OCI-LY7 (cell line): Measurements from ENCODE around the gene CHPT1. TPM values are rescaled to one million over a fixed set of nuclear protein-coding genes. Genes with fewer than 3 reads are reported as not detected.

Source experiments
- BruUV-seq: library from RNA; stranded (reverse); fragments of 400-500 nt; replicated peaks from 2 replicates; lab custom pipeline; 2021; lab: Mats Ljungman, UMichigan
- CTCF ChIA-PET: fragments of 300-600 bp; sonication (Branson Sonifier 250); formaldehyde crosslinking; loops from one replicate; lab custom pipeline; 2022; ENCODE audit warnings: antibody characterized with exemption; ENCODE audit not compliant: unreplicated experiment; lab: Charles Lee
- POLR2A ChIA-PET: fragments of 300-600 bp; sonication (Branson Sonifier 250); formaldehyde crosslinking; loops from one replicate; lab custom pipeline; 2022; ENCODE audit warnings: antibody characterized with exemption; lab: Charles Lee
- DNase-seq: peaks from one replicate; pipeline ENCODE4 v3.0.0-alpha.2; 2015; ENCODE audit warnings: low spot score
- H2AFZ ChIP-seq: fragments of 200-600 bp; sonication (generic), shearing (Covaris generic); 2 replicates; pipeline ENCODE4 v1.6.1; 2014; ENCODE audit warnings: mild to moderate bottlenecking, antibody characterized with exemption, low read length, moderate library complexity
- H3K27ac ChIP-seq: fragments of 200-600 bp; sonication (generic); 2 replicates; pipeline ENCODE4 v1.5.1; 2014; ENCODE audit warnings: mixed run types, low read depth, mild to moderate bottlenecking, moderate library complexity, low read length, inconsistent platforms; ENCODE audit not compliant: poor library complexity, severe bottlenecking
- H3K36me3 ChIP-seq: fragments of 200-600 bp; sonication (generic); 2 replicates; pipeline ENCODE4 v1.6.1; 2014; ENCODE audit warnings: mild to moderate bottlenecking, antibody characterized with exemption, low read length, moderate library complexity, mixed read lengths; ENCODE audit not compliant: insufficient read depth
- H3K4me1 ChIP-seq: fragments of 200-600 bp; sonication (generic); 2 replicates; pipeline ENCODE4 v1.5.1; 2014; ENCODE audit warnings: mild to moderate bottlenecking, low read length; ENCODE audit not compliant: insufficient read depth, poor library complexity, severe bottlenecking
- H3K4me2 ChIP-seq: fragments of 200-600 bp; sonication (generic); 2 replicates; pipeline ENCODE4 v1.6.1; 2014; ENCODE audit warnings: mild to moderate bottlenecking, low read length
- H3K4me3 ChIP-seq: fragments of 200-600 bp; sonication (generic); 2 replicates; pipeline ENCODE4 v1.5.1; 2014; ENCODE audit warnings: mild to moderate bottlenecking, low read depth, low read length; ENCODE audit not compliant: poor library complexity, severe bottlenecking
- H3K79me2 ChIP-seq: fragments of 200-600 bp; sonication (generic); 2 replicates; pipeline ENCODE4 v1.6.1; 2016; ENCODE audit warnings: low read depth, mild to moderate bottlenecking, low read length, moderate library complexity, mixed read lengths; ENCODE audit not compliant: insufficient read depth
- H3K9me2 ChIP-seq: fragments of 200-600 bp; sonication (generic); 2 replicates; pipeline ENCODE4 v1.6.1; 2016; ENCODE audit warnings: mild to moderate bottlenecking, low read length, mixed read lengths; ENCODE audit not compliant: insufficient read depth
- H3K9me3 ChIP-seq: fragments of 200-600 bp; sonication (generic); 2 replicates; pipeline ENCODE4 v1.6.1; 2014; ENCODE audit warnings: mild to moderate bottlenecking, mixed run types, low read length, mixed read lengths
- H4K20me1 ChIP-seq: fragments of 200-600 bp; sonication (generic); 2 replicates; pipeline ENCODE4 v1.6.1; 2014; ENCODE audit warnings: mild to moderate bottlenecking, antibody characterized with exemption, low read length, moderate library complexity, mixed read lengths; ENCODE audit not compliant: insufficient read depth
- CTCF ChIP-seq: fragments of 200-600 bp; sonication (generic); conservative IDR thresholded peaks from 2 replicates; pipeline ENCODE4 v1.5.1; 2014; ENCODE audit warnings: mild to moderate bottlenecking, antibody characterized with exemption, low read length, moderate library complexity, mixed read lengths
- EZH2phosphoT487 ChIP-seq: fragments of 200-600 bp; sonication (generic); IDR thresholded peaks from 2 replicates; pipeline ENCODE4 v1.6.1; 2018; ENCODE audit warnings: low read depth, borderline replicate concordance, mild to moderate bottlenecking, mixed run types, antibody characterized with exemption, low read length, moderate library complexity, mixed read lengths
- intact Hi-C: fragments of 100-400 bp; cut with micrococcal nuclease; formaldehyde crosslinking; loops from one replicate; pipeline ENCODE4 v1.10.0; 2022; ENCODE audit not compliant: unreplicated experiment
- total RNA-seq, 2 experiments: library from RNA; depleted of rRNA in 1 of 2; stranded (reverse); fragments of >200 nt in 1 of 2; shearing (Covaris generic) in 1 of 2; gene quantifications; 2 replicates each; pipeline ENCODE4 v1.2.3, GENCODE V29; 2014 to 2022

The CHPT1 gene
- total RNA-seq, 2 experiments from 2014 or later = 44.3 to 56.6 TPM

- intact Hi-C loops = loop anchor here (10.0 kb wide), 1 partner anchor 186 kb away; no protein-coding TSS in a partner anchor
Measured at GRCh38 chr12:101748907-101749306, 51.5 kb downstream of the CHPT1 start.

GRCh38 chr12:101749657-101750056 is 52.2 kb downstream of the CHPT1 start:
- peaks cover 32% of the 10 kb centered on the region for H3K4me1 ChIP-seq
- DNase-seq = no peak
- ChIA-PET POLR2A (no interaction called here), CTCF (no interaction called here)
- no peaks in the 10 kb centered on the region for H3K9me2 ChIP-seq
- no peak for TF ChIP-seq CTCF
- TF ChIP-seq EZH2phosphoT487 = no peak
- no peak overlapping the region for H3K4me2 ChIP-seq
- no peaks in the 10 kb centered on the region for H4K20me1 ChIP-seq
- no TSS peak for BruUV-seq
- no peak overlapping the region for H3K27ac ChIP-seq
- intact Hi-C loops = loop anchor here (10.0 kb wide), 1 partner anchor 185 kb away; no protein-coding TSS in a partner anchor
- H3K4me3 ChIP-seq = no peak overlapping the region
- no peaks in the 10 kb centered on the region for H3K9me3 ChIP-seq
- no peak overlapping the region for H2AFZ ChIP-seq
- H3K79me2 ChIP-seq = no peaks in the 10 kb centered on the region
- peaks cover 99% of the 10 kb centered on the region for H3K36me3 ChIP-seq

More at GRCh38 chr12:101748907-101749306, 51.5 kb downstream of the CHPT1 start:
- no peak for DNase-seq
- peaks cover 93% of the 10 kb centered on the region for H3K36me3 ChIP-seq
- no peaks in the 10 kb centered on the region for H3K79me2 ChIP-seq
- no peak overlapping the region for H3K4me3 ChIP-seq
- POLR2A ChIA-PET = interaction anchor here (0.6 to 0.7 kb wide), 2 partner anchors 11 to 1646 kb away, joined by 3 read pairs; no protein-coding TSS in a partner anchor
- no peaks in the 10 kb centered on the region for H3K9me3 ChIP-seq
- H3K27ac ChIP-seq = no peak overlapping the region
- H3K9me2 ChIP-seq = no peaks in the 10 kb centered on the region
- no peak for TF ChIP-seq CTCF
- TF ChIP-seq EZH2phosphoT487 = no peak
- no TSS peak for BruUV-seq
- H3K4me1 ChIP-seq = peaks cover 40% of the 10 kb centered on the region
- H4K20me1 ChIP-seq = no peaks in the 10 kb centered on the region
- H3K4me2 ChIP-seq = no peak overlapping the region
- CTCF ChIA-PET = no interaction called here
- no peak overlapping the region for H2AFZ ChIP-seq

- Histone ChIP-seq H3K79me2 (no peaks in the 10 kb centered on the region), H3K4me1 (peaks cover 27% of the 10 kb centered on the region), H3K9me3 (no peaks in the 10 kb centered on the region), H3K9me2 (no peaks in the 10 kb centered on the region), H3K27ac (no peak overlapping the region), H3K4me3 (no peak overlapping the region), H2AFZ (no peak overlapping the region), H4K20me1 (no peaks in the 10 kb centered on the region), H3K4me2 (no peak overlapping the region), H3K36me3 (peaks cover 99% of the 10 kb centered on the region)
- no peak for TF ChIP-seq CTCF
- TF ChIP-seq EZH2phosphoT487 = no peak
- no TSS peak for BruUV-seq
- DNase-seq = no peak
- CTCF ChIA-PET = no interaction called here
- POLR2A ChIA-PET = no interaction called here
- intact Hi-C loops = no loop called here
Measured at GRCh38 chr12:101750152-101750551, 52.7 kb downstream of the CHPT1 start.
